Measurements from ENCODE around the gene MDM4.
"Not testable (repeated sequence)": the region's sequence is repeated elsewhere in the genome, so short reads cannot be mapped to it uniquely, and the experiment has no call there.

MDM4 gene

GRCh38 chr1:204563780-204564179, 47.6 kb downstream of the MDM4 start:
- DNase-seq, result no peak

DNA sequence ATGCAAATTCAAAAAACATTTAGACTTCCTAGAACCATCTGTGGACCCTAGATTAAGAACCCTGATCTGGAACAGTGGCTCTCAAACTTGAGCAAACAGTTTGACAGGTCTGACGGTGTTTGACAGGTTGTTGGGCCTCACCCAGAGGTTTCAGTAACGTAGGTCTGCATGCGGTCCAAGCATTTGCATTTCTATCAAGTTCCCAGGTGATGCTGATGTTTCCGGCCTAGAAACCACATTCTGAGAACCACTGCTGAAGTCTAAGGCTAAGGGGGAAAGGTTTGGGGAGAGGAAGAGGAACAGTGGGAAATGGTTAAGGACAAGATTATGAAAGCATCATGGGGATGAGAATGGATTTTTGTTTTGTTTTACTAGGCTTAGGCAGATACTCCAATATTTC, 48.6 kb downstream of the MDM4 start:
- no peak for DNase-seq

- peak; percentile 44 to 85 for DNase-seq
Observed at GRCh38 chr1:204565617-204566582, 49.7 kb downstream of the MDM4 start.

DNA sequence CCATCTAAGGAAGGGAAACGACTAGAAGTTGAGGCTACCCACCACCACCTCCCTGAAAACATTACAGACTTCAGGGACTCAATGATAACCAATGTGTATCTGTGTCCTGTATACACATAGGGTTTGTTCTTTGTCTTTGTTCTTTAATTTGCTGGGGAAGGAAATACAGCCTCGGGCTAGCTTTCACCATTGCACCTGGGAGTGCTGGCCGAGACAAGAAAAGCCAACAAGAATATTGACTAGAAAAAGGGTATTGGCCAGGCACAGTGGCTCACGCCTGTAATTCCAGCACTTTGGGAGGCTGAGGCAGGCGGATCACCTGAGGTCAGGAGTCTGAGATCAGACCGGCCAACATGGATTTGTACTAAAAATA, 50.4 kb downstream of the MDM4 start:
- DNase-seq, result no peak

- no peak for DNase-seq
Observed at GRCh38 chr1:204567071-204567470, 50.9 kb downstream of the MDM4 start.

GRCh38 chr1:204568576-204569315, 52.5 kb downstream of the MDM4 start:
- peak in 1 of 2 donors; percentile 20 for DNase-seq

DNA sequence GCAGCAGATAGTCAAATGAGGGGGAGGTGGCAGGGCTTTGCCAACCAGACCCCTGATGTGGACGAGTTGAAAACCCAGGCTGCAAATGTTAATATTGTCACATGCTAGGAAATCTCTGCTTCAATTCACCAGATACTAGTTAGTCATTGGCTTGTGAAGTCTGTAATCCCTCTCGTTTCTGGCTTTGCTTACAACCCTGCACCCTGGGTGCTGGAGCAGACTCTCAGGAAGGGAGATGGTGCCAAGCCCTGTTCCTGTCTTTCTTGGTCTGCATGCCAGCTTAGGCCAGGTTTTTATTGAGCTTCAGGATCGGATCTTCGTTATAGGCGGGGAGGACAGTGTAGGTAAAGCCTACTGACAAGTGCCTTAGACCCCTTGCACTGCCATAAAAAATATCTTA, 53.3 kb downstream of the MDM4 start:
- DNase-seq, result no peak

- not testable (repeated sequence) for DNase-seq
Observed at GRCh38 chr1:204570021-204570420, 53.8 kb downstream of the MDM4 start.

DNA sequence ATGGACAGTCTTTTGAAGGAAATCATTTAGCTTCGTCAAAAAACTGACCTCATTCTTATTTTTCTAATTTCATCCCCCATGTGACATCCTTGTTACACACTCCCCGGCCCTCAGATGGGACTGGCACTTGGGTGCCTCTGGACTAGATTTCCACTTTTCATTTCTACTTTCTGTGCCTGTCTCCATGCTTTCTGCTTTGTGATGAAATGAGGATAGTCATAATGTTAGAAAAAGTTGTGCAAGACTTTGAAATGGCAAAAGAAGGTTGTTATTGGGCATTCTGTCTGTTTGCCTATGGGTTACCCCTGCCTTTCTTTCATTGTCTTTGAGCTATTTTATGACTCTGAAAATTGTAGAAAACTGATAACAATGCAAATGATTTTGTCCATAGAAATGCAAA, 54.9 kb downstream of the MDM4 start:
- no peak for DNase-seq

GRCh38 chr1:204571631-204572030, 55.4 kb downstream of the MDM4 start:
- DNase-seq, result no peak

DNA sequence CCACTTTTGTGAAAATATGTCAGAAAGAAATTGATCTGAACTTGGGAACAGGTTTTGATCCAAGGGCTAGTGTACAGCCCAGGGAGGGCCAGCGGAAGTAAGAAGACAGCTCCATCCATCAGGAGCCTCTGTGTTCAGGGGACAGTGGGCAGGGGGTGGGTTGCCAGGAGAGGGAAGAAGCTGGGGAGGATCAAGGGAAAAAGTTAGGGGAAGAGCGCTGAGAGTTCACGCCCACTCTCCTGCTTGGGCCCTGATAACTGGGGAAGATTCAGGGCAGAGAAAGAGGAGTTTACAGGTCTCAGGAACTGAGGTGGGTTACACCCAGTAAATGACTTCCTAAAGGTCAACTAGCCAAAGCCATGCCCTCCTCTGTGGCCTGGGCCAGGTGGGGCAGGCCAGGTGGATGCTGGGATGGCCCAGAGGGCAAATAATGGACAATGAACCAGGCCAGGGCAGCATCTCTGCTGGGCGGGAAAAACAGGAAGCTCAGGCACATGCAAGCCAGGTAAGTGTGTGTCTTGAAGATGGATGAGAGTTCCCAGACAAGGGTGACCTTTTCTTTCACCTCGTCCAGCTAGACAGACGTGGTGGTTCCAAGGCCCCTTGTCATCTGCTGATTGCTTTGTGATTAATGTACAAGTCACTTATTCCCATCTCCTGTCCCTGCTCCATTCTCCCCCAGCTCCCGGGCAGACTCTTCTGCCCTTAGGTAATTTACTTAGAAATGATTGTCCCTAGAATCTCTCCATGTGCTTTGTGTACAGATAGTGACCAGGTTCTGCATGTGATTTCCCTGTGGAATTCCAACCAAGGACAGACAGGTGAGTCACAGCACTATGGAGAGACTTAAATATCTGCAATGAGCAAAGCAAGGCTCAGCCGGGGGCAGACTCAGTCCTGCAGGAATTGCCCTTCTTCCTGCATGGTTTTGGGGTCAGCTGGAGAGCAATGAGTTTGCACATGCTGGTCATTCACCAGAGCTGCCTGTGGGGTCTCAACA, 57.0 kb downstream of the MDM4 start:
- DNase-seq, result no peak

- DNase-seq, result no peak
Observed at GRCh38 chr1:204574016-204574864, 58.0 kb downstream of the MDM4 start.

DNA sequence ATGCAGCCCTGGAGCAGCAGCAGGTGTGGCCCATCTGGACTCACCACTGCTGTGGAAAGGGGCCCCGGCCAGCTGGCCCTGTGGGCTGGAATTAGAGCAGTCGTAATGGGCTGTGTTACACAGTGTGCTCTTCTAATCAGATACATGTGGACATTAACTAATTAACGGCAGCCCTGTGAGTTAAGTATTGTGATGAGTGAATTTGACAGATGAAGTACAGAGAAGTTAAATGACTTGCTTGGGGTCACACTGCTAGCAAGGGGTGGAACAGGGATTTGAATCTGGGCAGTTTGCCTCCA, 58.6 kb downstream of the MDM4 start:
- no peak for DNase-seq

- DNase-seq, result no peak
Observed at GRCh38 chr1:204575221-204576190, 59.3 kb downstream of the MDM4 start.

- no peak for DNase-seq
Observed at GRCh38 chr1:204576422-204576821, 60.2 kb downstream of the MDM4 start.

GRCh38 chr1:204577794-204578478, 61.7 kb downstream of the MDM4 start:
- DNase-seq, result no peak

DNA sequence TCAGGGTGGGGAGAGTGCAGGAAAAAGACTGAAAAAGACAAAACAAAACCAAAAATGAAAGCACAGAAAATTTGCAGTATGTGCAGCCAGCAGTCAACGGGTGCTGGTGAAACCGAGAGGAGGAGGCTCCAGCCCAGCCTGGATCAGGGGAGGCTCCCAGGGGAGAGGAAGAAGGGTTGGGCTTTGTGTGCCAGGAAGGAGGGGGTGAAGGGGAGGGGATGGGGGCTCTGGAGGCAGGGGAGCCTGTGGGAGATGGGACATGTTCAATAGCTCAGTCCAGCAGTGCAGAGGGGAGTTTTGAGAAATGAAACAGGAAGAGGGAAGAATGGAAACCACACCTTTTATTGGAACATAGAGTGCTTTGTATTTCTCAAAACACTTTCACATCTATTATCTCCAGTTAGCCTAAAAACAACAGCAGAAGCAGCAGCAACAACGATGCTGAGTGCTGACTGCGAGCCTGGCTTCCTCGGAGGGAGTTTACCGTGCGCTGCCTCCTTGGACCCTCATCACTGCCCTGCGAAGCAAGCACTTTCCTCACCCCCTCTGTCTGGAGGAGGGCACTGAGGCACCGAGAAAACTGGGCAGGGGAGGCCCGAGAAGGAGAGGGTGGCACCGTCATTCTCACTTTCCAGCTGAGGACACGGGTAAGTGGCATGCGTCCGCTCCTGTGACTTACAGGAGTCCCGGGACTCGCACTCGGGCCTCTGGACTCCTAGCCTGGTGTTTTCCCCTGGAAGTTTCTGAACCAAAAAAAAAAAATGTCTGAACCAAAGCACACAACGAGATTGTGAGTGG, 62.9 kb downstream of the MDM4 start:
- DNase-seq, result no peak

DNA sequence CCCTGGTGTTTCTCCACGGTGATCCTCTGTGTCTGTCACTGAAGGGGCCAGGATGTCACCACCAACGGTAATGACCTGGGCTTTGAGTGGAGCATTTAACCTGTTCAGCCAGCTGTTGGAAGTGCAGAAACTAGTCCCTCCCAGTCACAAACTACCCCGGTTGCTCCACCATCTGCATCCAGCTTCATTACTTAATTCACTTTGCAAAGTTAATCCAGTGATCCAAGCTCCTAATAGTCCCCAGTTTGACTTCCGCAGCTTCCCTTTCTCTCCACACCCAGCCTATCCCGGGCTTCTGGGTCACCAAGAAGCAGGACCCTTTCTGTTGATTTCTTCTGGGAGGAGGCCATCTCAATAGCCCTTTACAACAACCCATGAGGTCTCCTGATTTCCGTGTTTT, 63.5 kb downstream of the MDM4 start:
- DNase-seq, result no peak

- no peak for DNase-seq
Observed at GRCh38 chr1:204580862-204581261, 64.7 kb downstream of the MDM4 start.

Measured in hippocampal formation (tissue), 2 donors.